ENCODE data around the gene P3H2. TPM values are rescaled to one million over a fixed set of nuclear protein-coding genes. Genes with fewer than 3 reads are reported as not detected.
"Not testable (repeated sequence)": the region's sequence is repeated elsewhere in the genome, so short reads cannot be mapped to it uniquely, and the experiment has no call there.

The P3H2 gene
- total RNA-seq, 3 donors from 2014 or later, result 16.1 to 51.1 (median 44.1) TPM

DNA sequence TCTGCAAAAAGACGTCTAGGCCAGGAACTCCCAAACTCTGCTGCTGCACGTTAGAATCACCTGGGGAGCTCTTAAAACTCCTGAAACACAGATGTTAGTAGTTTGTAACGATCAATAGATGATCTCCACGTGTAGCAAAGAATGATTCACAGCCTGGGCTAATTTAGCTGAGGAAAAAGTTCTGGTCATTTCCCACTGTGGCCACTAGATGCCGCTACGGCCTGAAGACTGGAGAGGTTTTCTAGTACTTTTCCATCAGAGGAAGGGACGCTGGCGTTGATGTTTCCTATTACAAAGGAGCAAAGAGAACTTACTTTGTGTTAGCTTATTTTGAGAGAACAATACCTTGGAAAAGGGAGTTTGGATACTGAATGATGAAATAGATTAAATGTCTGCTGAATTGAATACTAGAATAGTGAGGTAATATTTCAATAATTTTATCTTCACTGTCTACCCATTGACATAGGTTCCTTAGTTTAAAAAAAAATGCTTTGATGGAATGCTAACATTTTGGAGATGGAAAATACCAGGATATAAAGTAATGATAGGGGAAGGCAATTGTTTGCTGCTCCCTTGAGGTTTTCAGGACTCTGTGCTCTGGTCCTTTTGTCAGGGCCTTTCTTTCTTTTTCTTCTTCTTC, 159.1 kb downstream of the P3H2 start:
- H3K36me3 ChIP-seq (ENCODE audit: low read depth), result no peaks in the 10 kb centered on the region
- H3K4me3 ChIP-seq, result no peak overlapping the region
- TF ChIP-seq, protein P1, sequence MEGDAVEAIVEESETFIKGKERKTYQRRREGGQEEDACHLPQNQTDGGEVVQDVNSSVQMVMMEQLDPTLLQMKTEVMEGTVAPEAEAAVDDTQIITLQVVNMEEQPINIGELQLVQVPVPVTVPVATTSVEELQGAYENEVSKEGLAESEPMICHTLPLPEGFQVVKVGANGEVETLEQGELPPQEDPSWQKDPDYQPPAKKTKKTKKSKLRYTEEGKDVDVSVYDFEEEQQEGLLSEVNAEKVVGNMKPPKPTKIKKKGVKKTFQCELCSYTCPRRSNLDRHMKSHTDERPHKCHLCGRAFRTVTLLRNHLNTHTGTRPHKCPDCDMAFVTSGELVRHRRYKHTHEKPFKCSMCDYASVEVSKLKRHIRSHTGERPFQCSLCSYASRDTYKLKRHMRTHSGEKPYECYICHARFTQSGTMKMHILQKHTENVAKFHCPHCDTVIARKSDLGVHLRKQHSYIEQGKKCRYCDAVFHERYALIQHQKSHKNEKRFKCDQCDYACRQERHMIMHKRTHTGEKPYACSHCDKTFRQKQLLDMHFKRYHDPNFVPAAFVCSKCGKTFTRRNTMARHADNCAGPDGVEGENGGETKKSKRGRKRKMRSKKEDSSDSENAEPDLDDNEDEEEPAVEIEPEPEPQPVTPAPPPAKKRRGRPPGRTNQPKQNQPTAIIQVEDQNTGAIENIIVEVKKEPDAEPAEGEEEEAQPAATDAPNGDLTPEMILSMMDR (IDR thresholded peaks at IDR 0.05), result peak; percentile 76
- intact Hi-C loops (cut with DNase I, micrococcal nuclease), result loop anchor here (5.0 to 10.0 kb wide), 2 partner anchors 241 to 363 kb away; partner anchors contain the start of gene CLDN1 (in 1 of the 2)
- DNase-seq (peak in 2 of 3 donors; percentile 75 to 83), ATAC-seq (peak; percentile 94)
- H3K4me1 ChIP-seq (ENCODE audit: low read depth), result no peaks in the 10 kb centered on the region
- H3K9me3 ChIP-seq, result no peaks in the 10 kb centered on the region

DNA sequence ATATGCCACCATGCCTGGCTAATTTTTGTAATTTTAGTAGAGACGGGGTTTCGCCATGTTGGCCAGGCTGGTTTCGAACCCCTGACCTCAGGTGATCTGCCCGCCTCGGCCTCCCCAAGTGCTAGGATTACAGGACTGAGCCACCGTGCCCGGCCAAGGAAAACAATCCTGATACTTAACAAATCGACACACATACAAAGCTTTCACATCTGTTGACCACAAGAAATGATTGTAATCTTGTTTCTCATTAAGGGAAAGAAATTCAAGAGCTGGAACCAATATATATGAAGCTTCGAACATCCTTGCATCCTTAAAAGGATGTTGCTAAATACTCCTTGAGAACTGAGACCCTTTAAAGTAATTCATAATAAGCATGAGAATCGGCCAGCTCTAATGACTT, 159.6 kb downstream of the P3H2 start:
- not testable (repeated sequence) for ATAC-seq, DNase-seq
- intact Hi-C loops (cut with DNase I, micrococcal nuclease), result loop anchor here (5.0 to 10.0 kb wide), 2 partner anchors 241 to 364 kb away; partner anchors contain the start of gene CLDN1 (in 1 of the 2)

DNA sequence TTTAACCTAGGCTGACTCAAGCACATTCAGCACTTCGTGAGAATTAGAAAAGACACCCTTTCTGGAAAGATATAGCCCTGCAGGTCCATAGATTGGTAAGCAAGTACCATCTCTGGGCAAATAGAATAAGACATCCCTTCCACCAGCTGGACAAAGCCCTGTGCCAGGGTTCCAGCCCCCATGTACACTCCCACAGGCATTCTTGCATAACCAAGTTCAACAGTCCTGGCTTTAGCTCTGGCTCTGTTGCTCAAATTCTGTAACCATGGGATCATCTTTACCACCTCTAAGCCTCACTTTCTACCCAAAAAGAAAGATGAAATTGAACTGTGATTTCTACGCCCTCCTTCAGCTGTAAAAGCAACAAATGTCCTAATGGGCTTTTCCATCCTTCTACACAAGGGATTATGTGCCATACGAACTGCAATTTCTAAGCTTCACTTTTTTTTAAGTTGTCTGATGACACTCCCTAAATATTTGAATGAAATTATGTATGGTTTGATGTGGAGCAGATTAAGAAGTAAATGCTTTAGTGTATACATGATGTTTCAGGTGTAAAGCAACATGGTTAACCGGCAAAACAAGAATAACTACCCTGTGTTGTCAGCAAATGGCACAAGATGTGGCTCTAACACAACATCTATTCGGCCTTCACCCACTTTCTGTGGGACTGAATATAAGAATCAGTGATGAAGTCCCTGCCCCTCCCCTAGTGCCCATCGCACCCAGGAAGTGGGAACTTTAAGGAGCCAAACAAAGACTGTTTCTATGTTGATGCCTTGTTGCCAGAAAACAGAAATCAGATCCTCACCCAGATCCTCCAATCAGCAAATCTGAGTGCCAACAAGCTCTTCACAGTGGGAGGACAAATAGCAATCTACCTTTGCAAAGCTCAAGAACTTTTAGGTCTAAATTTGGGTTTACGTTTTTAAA, 165.7 kb downstream of the P3H2 start:
- Histone ChIP-seq H3K36me3 (ENCODE audit: low read depth) (no peaks in the 10 kb centered on the region), H3K4me1 (ENCODE audit: low read depth) (peaks cover 4% of the 10 kb centered on the region), H3K4me3 (no peak overlapping the region), H3K9me3 (no peaks in the 10 kb centered on the region)
- intact Hi-C loops (cut with DNase I, micrococcal nuclease), result loop anchor here in 1 of 2 donors (10.0 kb wide), 1 partner anchor 370 kb away; the partner anchor contains the start of gene CLDN1
- DNase-seq (no peak), ATAC-seq (no peak)
- TF ChIP-seq, protein P1 (IDR thresholded peaks at IDR 0.05), result no peak

More for the DNA sequence above, 159.6 kb downstream of the P3H2 start:
- H3K36me3 ChIP-seq (ENCODE audit: low read depth); H3K4me3 ChIP-seq; H3K4me1 ChIP-seq (ENCODE audit: low read depth); H3K9me3 ChIP-seq: not testable (repeated sequence)

DNA sequence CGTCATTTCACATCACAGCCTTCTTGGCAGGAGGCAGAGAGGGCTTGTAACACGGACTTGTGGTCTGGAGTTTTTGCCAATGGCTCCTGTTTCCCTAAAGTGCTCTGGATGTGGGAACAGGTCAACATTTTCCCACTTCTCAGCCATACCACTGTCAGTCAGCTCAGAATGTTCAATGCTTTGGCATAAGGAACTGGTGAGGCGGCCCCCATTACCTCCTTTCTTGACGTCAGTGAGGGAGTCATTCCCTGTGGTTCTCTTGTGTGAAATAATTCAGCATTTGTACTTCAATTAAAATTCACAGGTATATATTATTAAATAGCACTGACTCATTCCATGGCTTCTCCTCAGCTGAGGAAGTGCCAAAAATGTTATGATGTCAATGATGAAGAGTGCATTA, 167.1 kb downstream of the P3H2 start:
- peaks cover 4% of the 10 kb centered on the region for H3K4me1 ChIP-seq (ENCODE audit: low read depth)
- no peak for DNase-seq
- H3K9me3 ChIP-seq, result no peaks in the 10 kb centered on the region
- intact Hi-C loops (cut with DNase I, micrococcal nuclease), result loop anchor here in 1 of 2 donors (10.0 kb wide), 1 partner anchor 371 kb away; the partner anchor contains the start of gene CLDN1
- TF ChIP-seq, protein P1 (IDR thresholded peaks at IDR 0.05), result no peak
- ATAC-seq, result no peak
- H3K36me3 ChIP-seq (ENCODE audit: low read depth), result no peaks in the 10 kb centered on the region
- no peak overlapping the region for H3K4me3 ChIP-seq

DNA sequence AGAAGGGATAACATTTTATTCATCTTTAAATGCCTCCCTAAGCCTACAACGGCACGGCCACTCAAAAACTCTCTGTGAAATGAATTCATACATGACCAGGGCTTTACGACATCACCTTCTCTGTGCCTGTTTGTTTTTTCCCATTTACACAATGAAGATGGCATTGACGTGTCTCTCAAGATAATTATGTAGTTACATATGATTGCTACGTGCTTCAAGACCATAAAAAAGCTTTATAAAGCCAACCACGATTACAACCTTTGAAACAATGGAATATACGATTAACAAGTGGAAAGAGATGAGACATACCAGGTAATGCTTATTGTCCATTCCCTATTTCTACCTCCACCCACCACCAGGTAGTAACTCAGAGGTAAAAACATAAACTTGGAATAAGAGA, 168.4 kb downstream of the P3H2 start:
- no peaks in the 10 kb centered on the region for H3K9me3 ChIP-seq
- no peaks in the 10 kb centered on the region for H3K36me3 ChIP-seq (ENCODE audit: low read depth)
- H3K4me3 ChIP-seq, result no peak overlapping the region
- intact Hi-C loops (cut with DNase I, micrococcal nuclease), result loop anchor here in 1 of 2 donors (10.0 kb wide), 1 partner anchor 373 kb away; the partner anchor contains the start of gene CLDN1
- TF ChIP-seq, protein P1 (IDR thresholded peaks at IDR 0.05), result no peak
- H3K4me1 ChIP-seq (ENCODE audit: low read depth), result peaks cover 4% of the 10 kb centered on the region
- no peak for DNase-seq
- peak; percentile 75 for ATAC-seq
